Colon (tissue), 2 donors: Measurements from ENCODE around the gene ZYG11A.

Source experiments
- FAIRE-seq: peaks from 2 replicates; lab custom pipeline; 2012; peaks lifted over from hg19 to GRCh38; lab: Jason Lieb, UNC
- donor health status: control.
- donor health status: control.

The ZYG11A gene

DNA sequence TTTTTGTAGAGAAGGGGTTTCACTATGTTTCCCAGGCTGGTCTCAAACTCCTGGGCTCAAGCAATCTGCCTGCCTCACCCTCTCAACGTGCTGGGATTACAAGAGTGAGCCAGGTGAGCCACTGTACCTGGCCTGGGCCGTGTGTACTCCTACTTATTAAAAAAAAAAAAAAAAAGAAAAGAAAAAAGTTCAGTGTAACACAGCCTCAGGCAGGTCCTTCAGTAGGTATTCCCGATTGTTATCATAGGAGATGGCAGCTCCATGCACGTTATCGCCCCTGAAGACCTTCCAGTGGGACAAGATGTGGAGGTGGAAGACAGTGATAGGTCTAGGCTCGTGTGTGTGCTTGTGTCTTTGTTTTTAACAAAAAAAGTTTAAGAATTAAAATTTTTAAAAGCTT lies 75.6 kb downstream of the ZYG11A start:
- no peak for FAIRE-seq

DNA sequence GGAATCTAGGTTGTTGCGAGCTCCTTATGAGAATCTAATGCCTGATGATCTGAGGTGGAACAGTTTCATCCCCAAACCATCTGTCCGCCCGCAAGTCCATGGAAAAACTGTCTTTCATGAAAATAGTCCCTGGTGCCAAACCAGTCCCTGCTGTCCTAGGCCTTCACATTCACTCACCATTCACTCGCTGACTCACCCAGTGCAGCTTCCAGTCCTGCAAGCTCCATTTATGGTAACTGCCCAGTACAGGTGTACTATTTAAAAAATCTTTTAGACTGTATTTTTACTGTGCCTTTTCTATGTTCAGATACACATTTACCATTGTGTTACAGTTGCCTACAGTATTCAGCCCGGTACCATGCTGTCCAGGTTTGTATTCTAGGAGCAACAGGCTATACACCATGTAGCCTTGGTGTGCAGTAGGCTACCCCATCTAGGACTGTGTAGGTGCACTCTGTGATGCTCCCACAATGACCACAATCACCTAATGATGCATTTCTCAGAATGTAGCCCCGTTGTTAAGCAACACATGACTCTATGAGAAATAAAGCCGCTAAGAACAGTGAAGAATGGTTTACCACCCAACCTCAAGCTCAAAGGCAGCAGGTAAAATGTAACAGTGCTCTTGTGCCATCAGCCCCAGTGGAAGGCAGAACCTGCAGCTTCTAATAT lies 76.6 kb downstream of the ZYG11A start:
- FAIRE-seq, result no peak

DNA sequence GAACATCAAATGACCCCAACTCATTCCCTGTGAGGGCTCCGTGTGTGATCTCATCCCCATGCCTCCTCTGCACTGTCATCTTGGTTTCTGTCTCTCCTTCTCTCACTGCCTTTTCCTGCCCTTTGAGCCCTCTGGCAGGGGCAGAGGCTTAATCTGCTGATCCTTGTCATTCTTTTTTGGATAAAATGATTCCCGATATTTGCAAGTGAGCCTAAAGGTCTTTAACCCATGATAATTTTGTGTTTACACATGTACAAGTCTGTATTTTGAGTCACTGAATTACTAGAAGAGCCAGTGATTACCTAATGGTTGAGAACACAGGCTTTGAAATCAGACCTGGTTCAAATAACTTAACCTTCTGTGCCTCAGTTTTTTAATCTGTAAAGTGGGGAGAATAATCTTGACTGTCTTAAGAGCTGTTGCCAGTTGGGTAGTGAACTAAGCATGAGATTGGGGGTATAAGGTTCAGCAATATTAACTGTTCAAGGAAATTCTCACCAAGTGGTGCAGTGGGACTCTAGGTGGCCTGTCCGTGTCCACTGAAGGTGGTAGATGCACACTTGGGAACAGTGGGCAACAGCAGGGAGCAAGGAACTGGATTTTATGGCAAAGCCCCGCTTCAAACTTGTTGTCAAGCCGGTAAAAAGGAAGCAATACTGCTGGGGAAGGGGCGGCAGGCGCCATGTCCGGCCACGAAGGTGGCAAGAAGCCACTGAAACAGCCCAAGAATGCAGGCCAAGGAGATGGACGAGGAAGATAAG lies 77.3 kb downstream of the ZYG11A start:
- no peak for FAIRE-seq

DNA sequence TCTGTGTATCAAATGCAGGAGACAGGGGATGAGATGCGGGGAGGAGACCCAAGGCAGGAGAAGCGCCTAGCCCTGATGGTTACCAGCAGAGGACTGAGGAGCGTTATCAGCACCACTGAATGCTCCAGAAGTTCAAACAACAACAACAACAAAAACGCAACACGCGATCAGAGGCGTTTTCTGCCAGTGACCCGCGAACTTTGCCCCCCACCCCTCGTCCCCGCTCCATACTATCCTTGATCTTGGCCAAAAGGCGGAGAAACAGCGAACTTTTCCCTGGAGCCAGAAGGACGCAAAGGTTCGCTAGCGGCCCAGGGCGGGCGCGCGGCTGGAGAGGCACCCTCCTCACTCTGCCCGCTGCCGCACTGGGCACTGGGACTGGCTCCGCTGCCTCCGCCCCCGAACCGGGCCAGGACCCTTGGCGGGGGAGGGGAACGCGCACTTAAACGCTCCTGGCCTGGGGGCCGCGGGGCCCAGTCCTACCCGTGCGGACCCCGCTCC lies 78.3 kb downstream of the ZYG11A start:
- no peak for FAIRE-seq

DNA sequence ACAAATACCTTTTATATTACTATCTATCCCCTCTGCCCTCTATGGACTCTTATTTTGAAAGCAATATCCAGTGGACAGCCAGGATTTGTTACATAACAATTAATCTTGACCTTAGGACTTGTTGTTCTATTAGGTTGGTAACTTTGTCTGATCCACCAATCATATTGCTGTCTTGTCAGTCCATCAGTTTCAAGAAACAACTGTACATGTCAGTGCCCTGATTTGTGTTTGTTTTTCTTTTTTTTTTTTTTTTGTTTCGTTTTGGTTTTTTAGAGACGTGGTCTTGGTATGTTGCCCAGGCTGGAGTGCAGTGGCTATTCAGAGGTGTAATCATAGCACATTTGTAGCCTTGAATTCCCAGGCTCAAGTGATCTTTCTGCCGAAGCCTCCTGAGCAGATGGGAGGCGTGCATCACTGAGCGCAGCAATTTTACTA lies 83.0 kb downstream of the ZYG11A start:
- no peak for FAIRE-seq

DNA sequence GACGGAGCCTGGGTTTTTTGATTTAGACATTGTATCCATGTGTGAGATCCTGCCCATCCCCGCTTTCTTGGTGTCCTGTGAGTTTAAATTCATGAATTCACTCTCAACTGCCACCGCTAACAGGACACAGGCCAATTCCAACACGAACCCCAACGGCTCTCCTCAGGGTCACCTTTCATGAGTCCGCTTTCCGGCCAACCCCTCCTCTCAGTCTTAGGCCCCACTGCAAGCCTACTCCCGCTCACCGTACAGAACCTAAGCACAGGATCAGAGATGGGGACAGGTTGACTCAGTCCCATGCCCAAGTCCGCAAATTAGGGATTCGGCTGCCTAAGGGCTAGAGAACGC lies 84.3 kb downstream of the ZYG11A start:
- FAIRE-seq, result no peak

DNA sequence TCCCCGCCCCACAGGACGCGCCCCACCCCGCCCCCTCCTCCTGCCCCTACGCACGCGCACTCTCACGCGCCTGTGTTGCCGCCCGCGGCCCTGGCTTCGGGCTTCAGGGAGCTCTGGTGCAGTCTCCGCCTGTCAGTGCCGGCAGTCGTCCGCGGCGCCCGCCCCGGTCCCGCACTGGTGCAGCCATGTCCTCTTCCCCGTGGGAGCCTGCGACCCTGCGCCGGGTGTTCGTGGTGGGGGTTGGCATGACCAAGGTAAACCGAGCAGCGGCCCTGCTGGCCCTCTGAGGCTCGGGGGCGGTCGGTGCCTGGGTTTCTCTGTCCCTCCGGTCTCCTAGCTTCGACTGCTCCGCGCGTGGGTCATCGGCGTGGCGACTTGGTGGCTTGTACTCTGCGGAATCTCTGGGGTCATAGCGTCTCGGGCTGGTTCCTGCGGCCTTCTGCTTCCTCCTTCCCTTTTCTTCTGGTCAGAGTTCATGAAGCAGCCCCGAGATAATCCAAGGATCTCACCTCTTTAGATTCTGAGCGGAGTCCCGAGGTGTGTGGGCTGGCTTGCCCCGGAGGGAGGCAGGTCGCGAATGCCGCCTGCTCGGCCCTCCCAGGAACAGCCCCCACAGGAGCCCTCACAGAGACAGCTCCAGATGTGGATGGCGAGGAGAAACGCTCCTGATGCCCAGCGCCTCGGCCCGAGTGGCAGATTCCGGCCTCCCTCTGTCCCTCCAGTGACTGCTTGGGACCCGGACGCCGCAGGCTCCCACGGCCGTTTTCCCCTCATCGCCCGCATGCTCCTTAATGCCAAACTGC lies 84.9 kb downstream of the ZYG11A start, which contains the start of gene SCP2:
Gene SCP2, plus strand, starts transcription at position 65 of the 803 bp plus-strand sequence. Its CDS starts 121 bp downstream, at position 186.
- FAIRE-seq, result no peak

DNA sequence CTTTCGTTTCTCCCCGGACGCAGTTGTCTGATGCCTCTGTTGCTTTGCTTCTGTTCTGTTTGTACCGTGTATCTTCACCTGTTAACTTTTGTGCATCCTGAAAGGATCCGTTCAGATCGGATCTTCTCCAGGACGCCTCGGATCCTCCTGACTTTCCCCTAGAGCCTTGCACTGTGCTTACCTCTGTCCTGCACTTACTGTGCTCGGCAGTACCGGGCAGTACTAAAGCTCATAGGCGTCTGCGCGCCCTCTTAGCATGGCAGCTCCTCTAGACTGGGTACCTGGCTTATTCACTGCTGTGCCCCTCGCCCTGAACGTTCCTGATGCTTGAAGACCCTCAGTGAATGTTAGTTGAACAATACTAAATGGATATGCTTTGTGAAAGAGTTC lies 85.5 kb downstream of the ZYG11A start:
- FAIRE-seq, result no peak

DNA sequence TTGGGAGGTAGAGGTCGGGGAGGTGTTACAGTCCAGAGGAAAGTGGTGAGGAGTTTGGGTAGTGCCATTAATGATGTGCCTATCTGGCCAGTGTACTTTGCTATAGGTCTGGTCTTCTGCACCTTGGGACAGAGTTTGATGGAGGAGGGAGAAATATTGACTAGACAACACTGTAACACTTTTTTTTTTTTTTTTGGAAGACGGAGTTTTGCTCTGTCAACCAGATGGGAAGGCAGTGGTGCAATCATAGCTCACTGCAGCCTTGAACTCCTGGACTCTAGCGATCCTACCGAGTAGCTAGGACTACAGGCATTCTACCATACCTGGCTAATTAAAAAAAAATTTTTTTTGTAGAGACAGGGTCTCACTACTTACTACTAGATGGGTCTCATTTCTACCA lies 86.5 kb downstream of the ZYG11A start:
- no peak for FAIRE-seq

DNA sequence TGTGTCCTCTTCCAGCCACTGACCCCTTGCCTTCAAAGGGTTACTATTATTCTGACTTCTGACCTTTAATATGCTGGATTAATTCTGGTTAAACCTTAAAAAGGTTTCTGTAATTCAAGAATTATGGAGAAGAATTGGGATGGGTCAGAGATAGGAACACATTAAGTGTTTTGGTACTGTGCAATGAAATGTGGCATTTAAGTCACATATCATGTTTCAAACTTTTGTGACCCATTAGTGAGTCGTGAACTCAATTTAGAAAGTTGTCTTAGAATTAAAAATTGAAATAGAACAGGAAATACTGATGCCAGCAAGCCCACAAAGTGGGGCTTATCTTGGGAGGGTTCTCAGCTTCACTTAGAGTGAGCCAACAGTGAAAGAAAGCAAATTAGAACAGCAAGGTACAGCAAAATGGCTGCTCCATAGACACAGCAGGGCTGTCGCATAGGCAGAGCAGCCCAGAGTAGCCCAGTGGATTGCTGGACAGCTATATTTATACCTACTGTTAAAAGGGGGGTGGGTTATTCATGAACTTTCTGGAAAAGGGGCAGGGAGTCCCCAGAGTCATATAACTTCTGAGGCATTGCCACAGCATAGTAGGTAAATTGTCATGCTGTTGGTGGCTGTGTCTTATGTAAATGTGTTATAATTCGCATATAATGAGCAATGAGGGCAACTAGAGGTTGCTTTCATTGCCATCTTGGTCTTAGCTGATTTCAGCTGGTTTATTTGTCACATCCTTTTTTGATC lies 95.0 kb downstream of the ZYG11A start:
- no peak for FAIRE-seq

DNA sequence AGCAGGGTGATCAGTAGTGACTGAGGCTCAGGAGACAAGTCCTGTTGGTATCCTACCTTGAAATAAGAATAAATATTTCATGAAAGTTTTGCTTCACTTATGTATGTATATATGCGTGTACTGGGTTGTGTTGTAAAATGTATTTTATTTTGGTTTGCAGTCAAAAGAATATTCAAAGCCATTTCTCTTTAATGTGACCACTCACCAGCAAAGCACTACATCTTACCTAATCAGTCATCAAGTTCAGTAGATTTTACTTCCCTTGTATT lies 95.6 kb downstream of the ZYG11A start:
- FAIRE-seq, result no peak

DNA sequence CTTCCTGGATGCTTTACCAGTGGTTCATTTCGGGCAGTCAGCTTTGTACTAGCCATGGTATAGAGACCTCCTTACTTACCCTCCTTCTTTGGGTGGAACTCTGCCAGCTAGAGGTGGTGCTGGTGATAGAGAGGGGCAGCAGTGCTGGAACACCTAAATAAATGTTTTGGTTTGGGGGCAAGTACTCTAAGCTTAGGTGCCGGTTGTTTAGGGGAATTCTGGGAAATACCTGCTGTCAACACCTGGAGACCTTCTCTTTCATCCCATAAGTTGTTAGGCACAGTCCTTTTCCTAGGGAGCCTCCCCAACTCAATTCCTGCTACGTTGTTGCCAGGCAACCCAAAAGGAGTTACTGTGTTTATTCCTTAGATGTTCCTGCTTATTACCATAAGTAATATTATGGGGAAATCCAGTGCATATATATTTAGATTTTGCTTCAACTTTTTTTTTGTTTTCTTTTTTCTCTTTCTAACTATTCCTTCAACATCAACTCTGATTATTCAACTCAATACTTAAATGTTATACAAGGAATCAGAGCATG lies 101.4 kb downstream of the ZYG11A start:
- no peak for FAIRE-seq

DNA sequence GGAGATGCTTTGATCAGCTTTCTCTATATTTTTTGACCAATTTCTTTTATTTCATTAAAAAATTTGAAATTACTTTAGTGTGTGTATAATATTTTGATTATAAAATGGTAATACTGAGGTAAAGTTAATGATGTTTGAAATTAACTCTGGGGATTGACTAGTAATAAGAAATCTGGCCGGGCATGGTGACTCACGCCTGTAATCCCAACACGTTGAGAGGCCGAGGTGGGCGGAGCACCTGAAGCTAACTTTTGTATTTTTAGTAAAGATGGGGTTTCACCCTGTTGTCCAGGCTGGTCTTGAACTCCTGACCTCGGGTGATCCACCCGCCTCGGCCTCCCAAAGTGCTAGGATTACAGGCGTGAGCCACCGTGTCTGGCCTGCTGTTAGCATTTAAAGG lies 102.0 kb downstream of the ZYG11A start:
- FAIRE-seq, result no peak
